Right forelimb (tissue), 1 donor: ENCODE data around the gene TOR2A.

ENCODE experiments used
- DNase-seq: peaks from one replicate; pipeline ENCODE4 v3.0.0-alpha.2; 2018

TOR2A gene

GRCh38 chr9:127717766-127718165, 17.3 kb downstream of the TOR2A start:
- DNase-seq = no peak

DNA sequence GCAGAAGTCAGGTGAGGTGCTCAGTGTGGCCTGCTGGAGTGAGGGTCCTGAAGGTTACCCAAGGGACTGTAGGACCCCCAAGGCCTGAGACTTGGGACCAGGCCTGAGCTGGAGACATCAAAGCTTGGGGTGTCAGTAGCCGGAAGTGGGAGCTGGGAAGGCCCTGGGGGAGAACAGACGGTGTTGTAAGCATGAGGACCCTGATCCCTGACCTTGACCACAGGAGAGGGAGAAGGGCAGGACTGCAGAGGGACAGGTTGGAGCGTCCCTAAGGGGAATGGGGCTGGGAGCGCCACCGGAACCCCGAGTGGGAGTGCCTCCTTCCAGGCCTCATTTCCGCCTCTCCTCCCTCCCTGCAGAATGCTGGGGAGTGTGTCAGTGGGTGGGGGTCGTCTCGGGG, 18.7 kb downstream of the TOR2A start:
- DNase-seq = no peak

- DNase-seq = peak; percentile 99
Observed at GRCh38 chr9:127715470-127716337, 19.4 kb downstream of the TOR2A start, which contains the start of the genes PTRH1 and TTC16. PTRH1 (minus strand) TSS chr9:127715663; CDS start chr9:127715639, 24 bp downstream. TTC16 (plus strand) TSS chr9:127716079; CDS start chr9:127716146, 67 bp downstream.

GRCh38 chr9:127714951-127715469, 20.1 kb downstream of the TOR2A start:
- no peak for DNase-seq

- no peak for DNase-seq
Observed at GRCh38 chr9:127714020-127714750, 20.9 kb downstream of the TOR2A start.

DNA sequence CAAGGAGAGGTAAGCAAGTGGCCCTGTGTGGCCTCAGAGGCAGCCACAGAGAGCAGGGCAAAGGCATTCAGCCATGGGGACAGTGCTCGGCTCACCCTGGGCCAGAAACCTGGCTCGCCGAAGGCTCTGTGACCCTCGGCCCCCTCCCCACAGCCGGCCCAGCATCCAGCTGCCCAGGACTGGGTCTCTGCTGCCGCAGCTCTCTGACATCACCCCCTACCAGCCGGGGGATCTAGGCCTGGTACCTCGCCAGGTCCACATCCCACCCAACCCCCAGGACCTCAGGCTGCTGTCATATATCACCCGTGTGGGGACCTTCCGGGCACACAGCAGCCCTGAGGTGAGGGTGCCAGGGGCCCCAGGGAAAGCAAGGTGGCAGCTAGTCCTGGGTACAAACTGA, 22.2 kb downstream of the TOR2A start:
- DNase-seq = no peak

DNA sequence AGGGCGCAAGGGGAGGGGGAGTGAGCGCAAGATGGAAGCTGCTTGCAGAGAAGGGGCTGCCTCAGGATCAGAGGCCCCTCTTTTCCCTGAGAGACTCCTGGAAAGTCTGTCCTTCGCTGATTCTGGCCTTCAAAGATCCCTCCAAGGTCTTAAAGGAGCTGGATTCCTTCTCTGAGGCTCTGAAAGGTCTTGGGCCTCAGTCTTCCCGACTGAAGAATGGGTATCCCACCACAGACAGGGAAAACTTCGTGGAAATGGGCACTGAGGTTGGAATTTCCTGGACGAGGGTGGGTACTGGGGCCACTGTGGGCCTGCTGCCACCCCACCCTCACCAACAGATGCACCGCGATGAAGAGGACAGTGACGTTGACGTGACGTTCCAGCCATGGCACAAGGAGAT, 22.7 kb downstream of the TOR2A start:
- no peak for DNase-seq

- no peak for DNase-seq
Observed at GRCh38 chr9:127711831-127712274, 23.2 kb downstream of the TOR2A start.

- DNase-seq = no peak
Observed at GRCh38 chr9:127711226-127711701, 23.8 kb downstream of the TOR2A start.

DNA sequence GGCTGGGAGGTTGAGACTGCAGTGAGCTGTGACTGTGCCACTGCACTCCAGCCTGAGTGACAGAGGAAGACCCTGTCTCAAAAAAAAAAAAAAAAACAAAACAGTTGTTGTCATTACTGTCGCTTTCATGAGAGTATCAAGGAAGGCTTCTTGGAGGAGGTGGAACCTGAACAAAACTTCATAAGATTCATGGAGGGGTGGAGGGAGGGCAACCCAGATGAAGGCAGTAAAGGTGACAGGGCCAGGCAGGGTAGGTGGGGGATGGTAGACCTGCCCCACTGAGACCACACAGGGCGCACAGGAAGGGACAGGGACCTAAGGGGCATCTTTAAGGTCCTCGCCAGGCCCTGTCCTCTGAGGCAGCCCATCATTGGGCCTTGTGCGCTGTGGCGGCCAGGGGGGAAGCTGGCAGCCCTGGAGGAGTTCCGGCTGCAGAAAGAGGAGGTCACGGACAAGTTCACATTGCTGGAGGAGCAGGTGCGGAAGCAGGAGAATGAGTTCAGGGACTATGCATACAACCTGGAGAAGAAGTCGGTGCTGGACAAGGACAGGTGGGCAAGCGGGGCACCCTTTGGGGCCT, 24.8 kb downstream of the TOR2A start:
- no peak for DNase-seq

DNA sequence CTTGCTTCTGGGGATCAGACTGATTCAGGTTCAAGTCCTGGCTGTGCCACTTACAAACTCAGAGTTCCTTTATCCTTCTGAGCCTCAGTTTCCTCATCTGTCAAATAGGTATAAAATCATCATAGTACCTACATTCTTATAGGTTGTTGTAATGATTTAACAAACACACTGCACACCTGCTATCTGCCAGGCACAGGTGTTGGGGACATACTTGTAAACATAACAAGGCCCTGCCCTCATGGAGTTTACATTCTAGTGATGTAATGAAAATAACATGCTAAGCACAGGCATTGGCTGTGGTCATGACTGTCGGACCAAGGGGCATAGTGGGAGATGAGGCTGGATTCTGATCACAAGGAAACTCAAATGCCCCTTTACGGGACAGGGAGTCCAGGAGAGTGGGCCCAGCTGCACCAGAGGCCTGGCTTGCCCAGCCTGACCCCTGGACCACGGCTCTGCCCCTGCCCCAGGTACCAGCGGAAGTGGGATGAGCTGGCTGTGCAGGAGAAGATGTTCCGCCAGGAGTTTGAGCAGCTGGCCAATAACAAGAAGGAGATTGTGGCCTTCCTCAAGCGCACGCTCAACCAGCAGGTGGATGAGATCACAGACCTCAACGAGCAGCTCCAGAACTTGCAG, 26.0 kb downstream of the TOR2A start:
- no peak for DNase-seq

GRCh38 chr9:127707766-127708165, 27.3 kb downstream of the TOR2A start:
- no peak for DNase-seq

GRCh38 chr9:127706836-127707241, 28.3 kb downstream of the TOR2A start, which contains the start of gene CFAP157:
CFAP157 (plus strand) TSS chr9:127706988; CDS start chr9:127707032, 44 bp downstream.
- DNase-seq = no peak

- no peak for DNase-seq
Observed at GRCh38 chr9:127705577-127706379, 29.3 kb downstream of the TOR2A start.

GRCh38 chr9:127703289-127703946, 31.7 kb downstream of the TOR2A start:
- no peak for DNase-seq

GRCh38 chr9:127700594-127701255, 34.4 kb downstream of the TOR2A start:
- DNase-seq = no peak

DNA sequence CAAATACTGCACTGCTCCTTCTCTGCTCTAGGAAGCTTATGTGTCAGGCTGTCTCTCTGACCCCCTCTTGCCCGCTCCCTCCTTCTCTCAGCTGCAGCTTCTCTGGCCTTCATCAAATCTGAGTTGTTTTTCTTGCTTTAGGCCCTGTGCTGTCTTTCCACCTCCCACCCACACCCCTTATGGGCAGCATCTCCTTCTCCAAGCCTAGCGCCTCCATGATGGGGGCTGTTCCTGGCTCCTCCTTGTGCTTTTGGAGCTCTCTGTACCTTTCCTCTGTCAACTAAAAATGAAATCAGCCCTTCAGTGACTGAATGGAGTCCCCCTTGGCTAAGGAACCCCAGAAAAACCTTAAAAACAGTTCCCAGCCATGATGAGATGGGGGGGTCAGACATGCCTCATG, 35.0 kb downstream of the TOR2A start:
- no peak for DNase-seq

GRCh38 chr9:127698985-127699670, 36.0 kb downstream of the TOR2A start:
- DNase-seq = peak; percentile 95

DNA sequence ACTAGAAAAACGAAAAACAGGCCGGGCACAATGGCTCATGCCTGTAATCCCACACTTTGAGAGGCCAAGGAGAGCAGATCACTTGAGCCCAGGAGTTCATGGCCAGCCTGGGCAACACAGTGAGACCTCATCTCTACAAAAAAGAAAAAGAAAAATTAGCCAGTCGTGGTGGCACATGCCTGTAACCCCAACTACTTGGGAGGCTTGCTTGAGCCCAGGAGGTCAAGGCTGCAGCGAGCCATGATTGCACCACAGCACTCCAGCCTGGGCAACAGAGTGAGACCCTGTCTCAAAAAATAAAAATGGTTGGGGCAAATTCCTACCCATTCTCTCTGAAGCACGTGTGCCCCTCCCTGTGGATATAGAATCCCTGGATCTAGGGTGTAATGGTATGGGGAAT, 36.7 kb downstream of the TOR2A start:
- no peak for DNase-seq

- no peak for DNase-seq
Observed at GRCh38 chr9:127697575-127697974, 37.5 kb downstream of the TOR2A start.
